Measurements from ENCODE around the gene EHBP1.

Gene EHBP1

GRCh38 chr2:62719757-62720156, 14.2 kb downstream of the EHBP1 start:
- H3K27me3 ChIP-seq (ENCODE audit: insufficient read depth, low read length, poor library complexity, severe bottlenecking) = no peaks in the 10 kb centered on the region
- no peak overlapping the region for H2AFZ ChIP-seq (ENCODE audit: low read length)
- H3K9ac ChIP-seq (ENCODE audit: low read depth, low read length, poor library complexity, severe bottlenecking) = no peak overlapping the region
- peaks cover 55% of the 10 kb centered on the region; the same call in 1 of the 2 replicates for H3K79me2 ChIP-seq (ENCODE audit: insufficient read depth, low read length)
- H3K4me3 ChIP-seq (ENCODE audit: low read length, poor library complexity, severe bottlenecking) = no peak overlapping the region
- no peaks in the 10 kb centered on the region for H3F3A ChIP-seq (ENCODE audit: low read depth)
- no peaks in the 10 kb centered on the region for H3K9me2 ChIP-seq (replicated peaks; ENCODE audit: low read depth, low read length)
- peaks cover 11% of the 10 kb centered on the region for H3K4me1 ChIP-seq (ENCODE audit: insufficient read depth, low read length, poor library complexity, severe bottlenecking)
- no peaks in the 10 kb centered on the region for H4K20me1 ChIP-seq (ENCODE audit: insufficient read depth, low read length, poor library complexity, severe bottlenecking)
- H3K36me3 ChIP-seq (ENCODE audit: insufficient read depth, low read length) = peaks cover 9% of the 10 kb centered on the region; the same call in 1 of the 2 replicates
- peaks cover 6% of the 10 kb centered on the region; the same call in 1 of the 2 replicates for H3K9me3 ChIP-seq (ENCODE audit: insufficient read depth, low read depth, low read length)
- H3K4me2 ChIP-seq (ENCODE audit: low read depth, low read length, poor library complexity, severe bottlenecking) = no peak overlapping the region
- no peak for TF ChIP-seq EZH2phosphoT487 (IDR thresholded peaks at IDR 0.05; ENCODE audit: borderline replicate concordance)
- TF ChIP-seq CTCF (conservative IDR thresholded peaks at IDR 0.05; ENCODE audit: low read length) = no peak

- Histone ChIP-seq H4K20me1 (ENCODE audit: insufficient read depth, low read length, poor library complexity, severe bottlenecking) (no peaks in the 10 kb centered on the region), H3K27me3 (ENCODE audit: insufficient read depth, low read length, poor library complexity, severe bottlenecking) (no peaks in the 10 kb centered on the region), H2AFZ (ENCODE audit: low read length) (no peak overlapping the region), H3K9ac (ENCODE audit: low read depth, low read length, poor library complexity, severe bottlenecking) (no peak overlapping the region), H3K4me1 (ENCODE audit: insufficient read depth, low read length, poor library complexity, severe bottlenecking) (peaks cover 10% of the 10 kb centered on the region), H3K4me2 (ENCODE audit: low read depth, low read length, poor library complexity, severe bottlenecking) (no peak overlapping the region), H3K4me3 (ENCODE audit: low read length, poor library complexity, severe bottlenecking) (no peak overlapping the region), H3K9me3 (ENCODE audit: insufficient read depth, low read depth, low read length) (peaks cover 6% of the 10 kb centered on the region; the same call in 1 of the 2 replicates), H3F3A (ENCODE audit: low read depth) (no peaks in the 10 kb centered on the region), H3K36me3 (ENCODE audit: insufficient read depth, low read length) (peaks cover 10% of the 10 kb centered on the region; the same call in 1 of the 2 replicates), H3K9me2 (replicated peaks; ENCODE audit: low read depth, low read length) (no peaks in the 10 kb centered on the region), H3K79me2 (ENCODE audit: insufficient read depth, low read length) (peaks cover 66% of the 10 kb centered on the region; the same call in 1 of the 2 replicates)
- no peak for TF ChIP-seq CTCF (conservative IDR thresholded peaks at IDR 0.05; ENCODE audit: low read length)
- TF ChIP-seq EZH2phosphoT487 (IDR thresholded peaks at IDR 0.05; ENCODE audit: borderline replicate concordance) = no peak
Measured at GRCh38 chr2:62722679-62723078, 17.2 kb downstream of the EHBP1 start.

GRCh38 chr2:62723253-62723652, 17.7 kb downstream of the EHBP1 start:
- Histone ChIP-seq H3F3A (ENCODE audit: low read depth) (no peaks in the 10 kb centered on the region), H3K9me3 (ENCODE audit: insufficient read depth, low read depth, low read length) (peaks cover 6% of the 10 kb centered on the region; the same call in 1 of the 2 replicates), H3K36me3 (ENCODE audit: insufficient read depth, low read length) (peaks cover 10% of the 10 kb centered on the region; the same call in 1 of the 2 replicates), H3K4me2 (ENCODE audit: low read depth, low read length, poor library complexity, severe bottlenecking) (no peak overlapping the region), H3K4me1 (ENCODE audit: insufficient read depth, low read length, poor library complexity, severe bottlenecking) (peaks cover 7% of the 10 kb centered on the region), H2AFZ (ENCODE audit: low read length) (no peak overlapping the region), H3K9me2 (replicated peaks; ENCODE audit: low read depth, low read length) (no peaks in the 10 kb centered on the region), H3K79me2 (ENCODE audit: insufficient read depth, low read length) (peaks cover 65% of the 10 kb centered on the region; the same call in 1 of the 2 replicates), H3K4me3 (ENCODE audit: low read length, poor library complexity, severe bottlenecking) (no peak overlapping the region), H4K20me1 (ENCODE audit: insufficient read depth, low read length, poor library complexity, severe bottlenecking) (no peaks in the 10 kb centered on the region), H3K27me3 (ENCODE audit: insufficient read depth, low read length, poor library complexity, severe bottlenecking) (no peaks in the 10 kb centered on the region), H3K9ac (ENCODE audit: low read depth, low read length, poor library complexity, severe bottlenecking) (no peak overlapping the region)
- no peak for TF ChIP-seq EZH2phosphoT487 (IDR thresholded peaks at IDR 0.05; ENCODE audit: borderline replicate concordance)
- no peak for TF ChIP-seq CTCF (conservative IDR thresholded peaks at IDR 0.05; ENCODE audit: low read length)
